SK-MEL-5 (cell line): Measurements from ENCODE around the gene NKX2-1. TPM values are rescaled to one million over a fixed set of nuclear protein-coding genes. Genes with fewer than 3 reads are reported as not detected.

Experiments
- DNase-seq: peaks from one replicate; pipeline ENCODE4 v3.0.0-alpha.2; 2016; ENCODE audit warnings: low read depth, low spot score
- in situ Hi-C: cut with HindIII; loops from 2 replicates; pipeline ENCODE4 v1.10.0; 2016; ENCODE audit warnings: low sequenced_read_pairs, high pct_unique_total_duplicates, low pct_unique_long_range_greater_than_20kb
- total RNA-seq: library from RNA; depleted of rRNA; stranded (reverse); fragments of >200 nt; shearing (Covaris generic); gene quantifications from 2 replicates; pipeline ENCODE4 v1.2.3, GENCODE V29; 2014

The NKX2-1 gene
- total RNA-seq, 1 experiment from 2014 or later, result not detected

GRCh38 chr14:36520601-36521525 lies 831 bp upstream of the NKX2-1 start:
- peak; percentile 28 for DNase-seq
- in situ Hi-C loops, result no loop called here

GRCh38 chr14:36518586-36519430 lies 1.2 kb downstream of the NKX2-1 start:
- DNase-seq, result no peak
- in situ Hi-C loops, result no loop called here

GRCh38 chr14:36518031-36518585 lies 1.9 kb downstream of the NKX2-1 start:
- in situ Hi-C loops, result no loop called here
- no peak for DNase-seq

DNA sequence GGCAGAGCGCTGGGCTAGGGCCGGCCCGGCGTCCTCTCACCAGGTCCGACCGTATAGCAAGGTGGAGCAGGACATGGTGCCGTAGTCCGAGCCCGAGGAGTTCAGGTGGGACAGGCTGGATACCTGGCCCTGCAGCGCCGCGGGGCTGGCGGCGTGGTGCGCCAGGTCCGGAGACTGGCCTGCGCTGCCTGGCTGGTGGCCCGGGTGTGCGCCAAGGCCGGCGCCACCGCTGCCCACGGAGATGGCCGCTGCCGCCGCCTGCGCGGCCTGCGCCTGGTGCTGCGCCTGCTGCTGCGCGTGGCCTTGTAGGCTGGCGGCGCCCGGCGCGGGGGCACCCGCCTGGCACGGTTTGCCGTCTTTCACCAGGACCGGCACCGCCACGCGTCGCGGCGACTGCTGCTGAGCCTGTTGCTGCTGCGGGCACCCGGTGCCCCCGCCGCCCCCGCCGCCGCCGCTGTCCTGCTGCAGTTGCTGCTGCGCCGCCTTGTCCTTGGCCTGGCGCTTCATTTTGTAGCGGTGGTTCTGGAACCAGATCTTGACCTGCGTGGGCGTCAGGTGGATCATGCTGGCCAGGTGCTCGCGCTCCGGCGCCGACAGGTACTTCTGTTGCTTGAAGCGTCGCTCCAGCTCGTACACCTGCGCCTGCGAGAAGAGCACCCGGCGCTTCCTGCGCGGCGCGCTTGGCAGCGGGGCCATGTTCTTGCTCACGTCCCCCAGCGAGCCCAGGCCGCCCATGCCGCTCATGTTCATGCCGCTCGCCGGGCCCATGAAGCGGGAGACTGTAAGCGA lies 2.6 kb downstream of the NKX2-1 start:
- DNase-seq, result no peak
- in situ Hi-C loops, result no loop called here

GRCh38 chr14:36516719-36517241 lies 3.3 kb downstream of the NKX2-1 start:
- in situ Hi-C loops, result no loop called here
- DNase-seq, result no peak

GRCh38 chr14:36515896-36516718 lies 3.9 kb downstream of the NKX2-1 start:
- DNase-seq, result no peak
- in situ Hi-C loops, result no loop called here

GRCh38 chr14:36515105-36515593 lies 4.9 kb downstream of the NKX2-1 start:
- in situ Hi-C loops, result no loop called here

DNA sequence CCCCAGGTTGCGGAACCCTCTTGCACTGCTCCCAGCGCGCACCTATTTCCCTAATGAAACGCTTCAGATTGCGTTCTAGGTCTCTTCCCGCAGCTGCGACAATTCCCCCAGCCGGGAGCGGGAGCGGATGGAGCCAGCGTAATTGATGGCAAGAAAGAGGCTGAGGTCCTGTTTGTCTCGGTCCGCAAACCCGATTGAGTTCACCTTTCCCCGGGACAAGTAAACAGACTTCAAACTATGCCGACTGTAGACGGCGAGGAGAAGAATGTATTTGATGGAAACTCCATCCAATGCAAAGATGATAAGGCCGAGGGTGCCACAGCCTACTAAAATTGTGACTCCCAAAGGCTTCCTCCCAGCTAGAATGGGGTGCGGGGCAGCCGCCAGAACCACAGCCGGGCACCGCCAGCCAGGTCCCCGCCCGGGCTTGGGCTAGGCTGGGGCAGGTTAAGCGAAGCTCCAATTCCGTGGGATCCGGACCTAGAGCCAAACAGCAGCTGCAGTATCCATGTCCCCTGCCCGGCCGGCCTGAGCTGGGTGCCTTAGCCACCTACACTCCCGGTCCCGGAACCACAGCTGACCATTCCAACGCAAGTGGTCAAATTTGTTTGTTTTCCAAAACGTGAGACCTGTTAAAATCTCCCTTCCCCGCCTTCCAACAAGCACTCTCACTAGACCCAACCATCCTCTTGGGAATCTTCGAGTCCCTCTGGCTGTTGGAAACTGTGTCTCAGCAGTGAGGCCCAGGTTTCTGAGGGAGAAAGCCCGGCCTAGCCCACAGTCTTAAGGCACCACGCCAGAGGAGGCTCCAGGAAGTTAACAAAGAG lies 5.5 kb downstream of the NKX2-1 start:
- in situ Hi-C loops, result no loop called here
- no peak for DNase-seq

More at GRCh38 chr14:36515105-36515593, 4.9 kb downstream of the NKX2-1 start:
- no peak for DNase-seq

GRCh38 chr14:36513451-36514277 lies 6.4 kb downstream of the NKX2-1 start:
- in situ Hi-C loops, result no loop called here
- DNase-seq, result no peak

- in situ Hi-C loops, result no loop called here
- DNase-seq, result no peak
Measured at GRCh38 chr14:36513012-36513420, 7.0 kb downstream of the NKX2-1 start.

DNA sequence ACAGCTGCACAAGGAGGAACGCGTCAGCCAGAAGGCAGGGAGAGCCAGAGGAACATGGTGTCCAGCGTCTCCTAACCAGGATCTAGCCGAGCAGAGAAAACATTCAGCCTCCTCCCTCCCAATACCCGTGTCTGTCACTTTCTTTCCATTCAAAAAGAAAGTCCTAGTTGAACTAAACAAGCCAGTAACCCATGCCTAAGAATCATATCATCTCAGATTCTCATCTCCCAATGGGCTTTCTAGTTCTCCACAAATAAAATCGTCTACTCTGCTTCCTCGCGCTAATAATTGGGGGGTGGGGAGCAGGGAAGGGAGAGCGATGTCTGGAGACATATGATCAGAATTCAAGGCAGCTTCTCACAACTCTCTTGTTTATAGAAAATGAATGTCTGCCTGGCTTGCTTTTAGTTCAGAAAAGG lies 7.4 kb downstream of the NKX2-1 start:
- no peak for DNase-seq
- in situ Hi-C loops, result no loop called here

GRCh38 chr14:36511981-36512584 lies 7.9 kb downstream of the NKX2-1 start:
- in situ Hi-C loops, result no loop called here
- no peak for DNase-seq

GRCh38 chr14:36510874-36511273 lies 9.2 kb downstream of the NKX2-1 start:
- in situ Hi-C loops, result no loop called here

GRCh38 chr14:36510078-36510799 lies 9.8 kb downstream of the NKX2-1 start:
- no peak for DNase-seq
- in situ Hi-C loops, result no loop called here

More at GRCh38 chr14:36510874-36511273, 9.2 kb downstream of the NKX2-1 start:
- DNase-seq, result no peak
